GM12891 (cell line): ENCODE measurements around the gene CUL7.

Experiments used
- POLR2A ChIP-seq: IDR thresholded peaks from 2 replicates; pipeline ENCODE4 v1.6.1; 2011; ENCODE audit warnings: low read depth, low read length, control low read depth
- POLR2AphosphoS5 ChIP-seq: IDR thresholded peaks from 2 replicates; pipeline ENCODE4 v1.6.1; 2011; ENCODE audit warnings: low read depth, low read length, control low read depth
- SPI1 ChIP-seq: IDR thresholded peaks from 2 replicates; pipeline ENCODE4 v1.6.1; 2011; ENCODE audit warnings: low read depth, low read length, control low read depth
- TAF1 ChIP-seq: IDR thresholded peaks from 2 replicates; pipeline ENCODE4 v1.6.1; 2011; ENCODE audit warnings: low read depth, low read length, control low read depth

GRCh38 chr6:43062818-43063217, 9.2 kb upstream of the CUL7 start:
- TF ChIP-seq POLR2AphosphoS5, result no peak
- TF ChIP-seq POLR2A, result no peak
- no peak for TF ChIP-seq TAF1
- no peak for TF ChIP-seq SPI1
